Measurements from ENCODE around the gene SNX30. TPM values are rescaled to one million over a fixed set of nuclear protein-coding genes. Genes with fewer than 3 reads are reported as not detected.

The SNX30 gene
- total and polyA plus RNA-seq, 7 donors, result 0.55 to 2.8 (median 1.6) TPM

DNA sequence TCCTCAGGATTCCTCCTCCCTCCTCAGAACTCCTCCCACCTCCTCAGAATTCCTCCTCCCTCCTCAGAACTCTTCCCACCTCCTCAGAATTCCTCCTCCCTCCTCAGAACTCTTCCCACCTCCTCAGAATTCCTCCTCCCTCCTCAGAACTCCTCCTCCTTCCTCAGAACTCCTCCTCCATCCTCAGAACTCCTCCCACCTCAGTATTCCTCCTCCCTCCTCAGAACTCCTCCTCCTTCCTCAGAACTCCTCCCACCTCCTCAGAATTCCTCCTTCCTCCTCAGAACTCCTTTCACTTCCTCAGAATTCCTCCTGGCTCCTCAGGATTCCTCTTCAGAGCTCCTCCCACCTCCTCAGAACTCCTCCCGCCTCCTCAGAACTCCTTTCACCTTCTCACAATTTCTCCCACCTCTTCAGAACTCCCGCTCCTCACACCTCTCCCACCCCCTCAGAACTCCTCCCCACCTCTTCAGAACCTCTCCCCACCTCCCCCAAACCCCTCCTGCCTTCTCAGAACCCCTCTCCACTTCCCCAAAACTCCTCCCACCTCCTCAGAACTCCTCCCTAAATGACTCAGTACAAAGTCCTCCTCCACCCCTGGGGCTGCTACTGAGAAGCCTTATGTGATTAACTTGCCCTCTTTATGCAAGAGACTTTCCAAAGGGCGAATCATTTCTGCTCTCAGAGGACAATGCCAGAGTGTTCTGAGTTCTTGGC lies 116.9 kb downstream of the SNX30 start:
- TF ChIP-seq, protein P1, sequence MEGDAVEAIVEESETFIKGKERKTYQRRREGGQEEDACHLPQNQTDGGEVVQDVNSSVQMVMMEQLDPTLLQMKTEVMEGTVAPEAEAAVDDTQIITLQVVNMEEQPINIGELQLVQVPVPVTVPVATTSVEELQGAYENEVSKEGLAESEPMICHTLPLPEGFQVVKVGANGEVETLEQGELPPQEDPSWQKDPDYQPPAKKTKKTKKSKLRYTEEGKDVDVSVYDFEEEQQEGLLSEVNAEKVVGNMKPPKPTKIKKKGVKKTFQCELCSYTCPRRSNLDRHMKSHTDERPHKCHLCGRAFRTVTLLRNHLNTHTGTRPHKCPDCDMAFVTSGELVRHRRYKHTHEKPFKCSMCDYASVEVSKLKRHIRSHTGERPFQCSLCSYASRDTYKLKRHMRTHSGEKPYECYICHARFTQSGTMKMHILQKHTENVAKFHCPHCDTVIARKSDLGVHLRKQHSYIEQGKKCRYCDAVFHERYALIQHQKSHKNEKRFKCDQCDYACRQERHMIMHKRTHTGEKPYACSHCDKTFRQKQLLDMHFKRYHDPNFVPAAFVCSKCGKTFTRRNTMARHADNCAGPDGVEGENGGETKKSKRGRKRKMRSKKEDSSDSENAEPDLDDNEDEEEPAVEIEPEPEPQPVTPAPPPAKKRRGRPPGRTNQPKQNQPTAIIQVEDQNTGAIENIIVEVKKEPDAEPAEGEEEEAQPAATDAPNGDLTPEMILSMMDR (IDR thresholded peaks at IDR 0.05), result no peak
- H3K27ac ChIP-seq, result no peak overlapping the region
- H3K9me3 ChIP-seq, result no peaks in the 10 kb centered on the region
- H3K36me3 ChIP-seq (ENCODE audit: insufficient read depth in 1 of 2, low read depth in 1 of 2), result peaks cover 0 to 18% of the 10 kb centered on the region in 2 donors
- WGBS, 3 donors, result 59 to 87% (median 61%) methylated on average over 3 of the region's 3 CpGs
- ATAC-seq (peak in 2 of 4 donors; percentile 37 to 78), DNase-seq (no peak)
- H3K4me1 ChIP-seq, result peaks cover 18% of the 10 kb centered on the region
- H3K27me3 ChIP-seq (ENCODE audit: insufficient read depth in 3 of 3, low read length in 2 of 3), result no peaks in the 10 kb centered on the region
- no peak overlapping the region for H3K4me3 ChIP-seq
- intact Hi-C loops (cut with DNase I), result no loop called here

DNA sequence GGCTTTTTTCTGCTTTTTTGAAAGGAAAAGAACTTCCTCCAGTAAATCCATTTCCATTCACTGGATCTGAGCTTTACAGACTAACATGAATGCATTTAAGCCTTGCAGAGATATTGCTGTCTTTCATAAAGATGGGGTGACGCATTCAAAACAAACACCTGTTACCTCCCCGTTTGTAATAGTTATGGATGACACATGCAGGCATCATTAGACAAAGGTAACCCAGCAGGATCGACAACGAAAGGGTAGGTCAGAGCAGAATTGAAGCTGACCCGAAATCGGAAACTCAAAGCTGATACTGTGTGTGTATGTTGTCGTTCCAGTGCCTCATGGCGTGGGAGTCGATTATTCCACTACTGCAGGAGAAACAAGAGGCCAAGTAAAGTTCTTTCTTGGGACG lies 117.9 kb downstream of the SNX30 start:
- Histone ChIP-seq H3K27ac (peak overlapping the region; percentile 55), H3K9me3 (no peaks in the 10 kb centered on the region), H3K4me1 (peaks cover 18% of the 10 kb centered on the region), H3K36me3 (ENCODE audit: insufficient read depth in 1 of 2, low read depth in 1 of 2) (peaks cover 0 to 18% of the 10 kb centered on the region in 2 donors), H3K27me3 (ENCODE audit: insufficient read depth in 3 of 3, low read length in 2 of 3) (no peaks in the 10 kb centered on the region), H3K4me3 (no peak overlapping the region)
- DNase-seq (no peak), ATAC-seq (no peak)
- TF ChIP-seq, protein P1 (IDR thresholded peaks at IDR 0.05), result no peak
- whole genome bisulfite sequencing, 3 donors, result 71 to 86% (median 74%) methylated on average over 10 of the region's 10 CpGs
- intact Hi-C loops (cut with DNase I), result no loop called here

DNA sequence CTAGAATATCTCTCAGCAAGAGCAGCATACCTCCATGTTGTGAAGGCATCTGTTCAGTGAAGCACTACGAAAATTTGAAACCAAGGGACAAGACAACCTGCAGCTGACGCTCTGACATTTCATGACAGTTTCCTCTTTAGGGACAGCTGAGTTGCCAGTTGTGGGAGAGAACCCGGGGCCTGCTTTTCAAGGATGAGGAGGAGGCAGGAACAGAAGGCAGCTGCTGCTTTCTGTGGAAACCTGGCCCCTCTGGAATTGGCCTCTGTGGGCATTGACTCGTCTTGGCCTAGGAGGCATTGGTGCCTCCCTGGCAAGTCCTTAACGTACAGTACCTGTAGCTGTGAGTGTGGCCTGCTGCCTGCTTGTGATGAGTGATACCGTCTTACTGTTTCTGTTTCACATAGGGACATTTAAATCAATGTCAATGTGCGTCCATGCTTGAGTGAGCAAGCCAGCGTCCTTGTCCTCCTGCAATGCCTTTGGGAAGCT lies 118.5 kb downstream of the SNX30 start:
- peaks cover 18% of the 10 kb centered on the region for H3K4me1 ChIP-seq
- no peaks in the 10 kb centered on the region for H3K27me3 ChIP-seq (ENCODE audit: insufficient read depth in 3 of 3, low read length in 2 of 3)
- TF ChIP-seq, protein P1 (IDR thresholded peaks at IDR 0.05), result no peak
- H3K27ac ChIP-seq, result peak overlapping the region; percentile 55
- H3K36me3 ChIP-seq (ENCODE audit: insufficient read depth in 1 of 2, low read depth in 1 of 2), result peaks cover 0 to 18% of the 10 kb centered on the region in 2 donors
- WGBS, 3 donors, result 33 to 50% (median 38%) methylated on average over 8 of the region's 8 CpGs
- H3K4me3 ChIP-seq, result no peak overlapping the region
- peak; percentile 35 to 78 (median 56) for ATAC-seq
- no peak for DNase-seq
- H3K9me3 ChIP-seq, result no peaks in the 10 kb centered on the region
- intact Hi-C loops (cut with DNase I), result no loop called here

DNA sequence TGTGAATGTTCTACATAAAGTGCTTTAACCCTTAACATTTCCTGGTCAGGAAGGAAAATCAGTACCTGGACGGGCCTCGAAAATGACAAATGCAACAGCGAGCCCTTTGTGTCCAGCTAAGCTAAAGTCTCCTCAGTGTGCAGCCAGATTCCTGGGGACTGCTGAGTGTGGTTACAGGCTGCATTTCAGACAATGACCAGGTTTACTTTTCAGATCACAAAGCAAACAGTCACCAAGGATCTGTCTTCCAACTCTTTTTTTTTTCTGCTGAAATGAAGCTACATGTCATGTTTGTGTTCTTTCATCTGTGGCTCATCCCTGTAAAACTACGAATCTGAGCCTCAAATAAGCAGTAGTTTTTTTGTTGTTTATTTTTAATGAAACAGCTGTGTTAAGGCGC lies 119.4 kb downstream of the SNX30 start:
- Histone ChIP-seq H3K27ac (peak overlapping the region; percentile 55), H3K27me3 (ENCODE audit: insufficient read depth in 3 of 3, low read length in 2 of 3) (no peaks in the 10 kb centered on the region), H3K4me1 (peaks cover 18% of the 10 kb centered on the region), H3K4me3 (no peak overlapping the region), H3K9me3 (no peaks in the 10 kb centered on the region), H3K36me3 (ENCODE audit: insufficient read depth in 1 of 2, low read depth in 1 of 2) (peaks cover 0 to 18% of the 10 kb centered on the region in 2 donors)
- 93 to 96% (median 94%) methylated on average over 5 of the region's 5 CpGs for WGBS, 3 donors
- DNase-seq, result no peak
- TF ChIP-seq, protein P1 (IDR thresholded peaks at IDR 0.05), result no peak
- intact Hi-C loops (cut with DNase I), result no loop called here
- ATAC-seq, result no peak

All from psoas muscle (tissue), 8 donors.